Activated CD4-positive, alpha-beta T cell treated with anti-CD3 and anti-CD28 coated beads, Interleukin-2, amount 10 ng/mL, durations not matched to agents 7 days and 5 days (primary cell): Measurements from ENCODE around the gene MYH7. TPM values are rescaled to one million over a fixed set of nuclear protein-coding genes. Genes with fewer than 3 reads are reported as not detected.

Experiments used
- CTCF ChIA-PET: fragments of 350-600 bp; sonication (Branson Sonifier 250); formaldehyde crosslinking; loops from one replicate; lab custom pipeline; 2021; ENCODE audit warnings: antibody characterized with exemption; lab: Charles Lee
- POLR2A ChIA-PET: fragments of 350-600 bp; sonication (Branson Sonifier 250); formaldehyde crosslinking; loops from one replicate; lab custom pipeline; 2021; ENCODE audit warnings: antibody characterized with exemption; lab: Charles Lee
- DNase-seq: peaks from one replicate; pipeline ENCODE4 v3.0.0-alpha.2; 2020
- H3K27ac Mint-ChIP-seq: one replicate; pipeline ENCODE4 v1.8.0; 2021; ENCODE audit warnings: mild to moderate bottlenecking, moderate library complexity, mixed read lengths
- H3K27me3 Mint-ChIP-seq: one replicate; pipeline ENCODE4 v1.8.0; 2021; ENCODE audit warnings: mixed read lengths
- H3K36me3 Mint-ChIP-seq: one replicate; pipeline ENCODE4 v1.8.0; 2021; ENCODE audit warnings: low read depth, mixed read lengths
- H3K4me1 Mint-ChIP-seq: one replicate; pipeline ENCODE4 v1.8.0; 2021; ENCODE audit warnings: mixed read lengths
- H3K4me3 Mint-ChIP-seq: one replicate; pipeline ENCODE4 v1.8.0; 2021; ENCODE audit warnings: mild to moderate bottlenecking, moderate library complexity, mixed read lengths
- H3K9me3 Mint-ChIP-seq: one replicate; pipeline ENCODE4 v1.8.0; 2021; ENCODE audit warnings: mixed read lengths
- total RNA-seq, 2 experiments: library from RNA; stranded (reverse); gene quantifications; one replicate each; pipeline ENCODE4 v1.2.3, GENCODE V29; 2021

Gene MYH7
- under 1 TPM; 0.04 to 0.07 TPM for total RNA-seq

DNA sequence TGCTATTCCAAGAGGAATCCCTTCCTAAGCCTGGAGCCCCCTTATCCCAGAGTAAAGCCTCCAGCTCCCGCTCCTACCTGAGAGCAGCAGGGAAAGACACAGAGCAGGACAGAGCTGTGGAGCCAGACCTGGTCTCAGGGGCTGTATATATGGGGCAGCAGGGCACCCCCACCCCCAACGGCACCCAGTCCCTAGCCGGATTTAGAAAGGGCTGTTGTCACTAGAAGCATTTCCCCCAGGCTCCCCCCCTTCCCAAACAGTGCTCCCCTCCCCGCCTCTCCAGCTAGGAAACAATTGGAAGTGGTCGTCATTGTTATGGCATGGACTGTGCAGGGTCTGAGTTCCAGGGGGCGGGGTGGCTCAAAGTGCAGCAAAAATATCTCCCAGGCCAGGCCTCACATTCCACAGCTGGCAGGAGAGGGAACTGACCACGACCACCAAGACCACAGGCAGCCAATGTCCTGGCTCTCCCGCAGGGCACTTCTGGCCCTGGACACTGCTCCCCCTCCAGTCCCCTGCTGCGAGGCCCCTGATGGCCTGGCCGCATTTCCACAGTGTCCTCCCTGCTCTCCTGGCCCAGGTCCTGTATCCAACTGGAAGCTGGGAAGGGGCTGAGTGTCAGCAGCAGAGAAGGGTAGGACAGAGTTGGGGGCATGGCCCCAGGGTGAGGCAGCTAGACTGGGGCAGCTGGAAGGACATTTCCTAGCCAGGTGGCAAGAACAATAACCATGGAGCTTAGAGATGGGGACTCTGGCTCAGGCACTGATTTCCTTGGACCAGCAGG, at the start of gene MYH7:
Gene MYH7, minus strand, starts transcription at position 118 of the 784 bp plus-strand sequence. CDS start 1,928 bp downstream, outside the sequence.
- no peaks in the 10 kb centered on the region for H3K36me3 Mint-ChIP-seq
- no peaks in the 10 kb centered on the region for H3K9me3 Mint-ChIP-seq
- CTCF ChIA-PET: interaction anchor here (0.9 kb wide), 1 partner anchor 15 kb away, joined by 4 read pairs; no protein-coding TSS in a partner anchor
- no peak within 1 kb of the TSS for H3K27ac Mint-ChIP-seq
- H3K27me3 Mint-ChIP-seq: no peaks in the 10 kb centered on the region
- no peak for DNase-seq
- POLR2A ChIA-PET: no interaction called here
- H3K4me1 Mint-ChIP-seq: peaks cover 6% of the 10 kb centered on the region
- H3K4me3 Mint-ChIP-seq: no peak within 1 kb of the TSS

DNA sequence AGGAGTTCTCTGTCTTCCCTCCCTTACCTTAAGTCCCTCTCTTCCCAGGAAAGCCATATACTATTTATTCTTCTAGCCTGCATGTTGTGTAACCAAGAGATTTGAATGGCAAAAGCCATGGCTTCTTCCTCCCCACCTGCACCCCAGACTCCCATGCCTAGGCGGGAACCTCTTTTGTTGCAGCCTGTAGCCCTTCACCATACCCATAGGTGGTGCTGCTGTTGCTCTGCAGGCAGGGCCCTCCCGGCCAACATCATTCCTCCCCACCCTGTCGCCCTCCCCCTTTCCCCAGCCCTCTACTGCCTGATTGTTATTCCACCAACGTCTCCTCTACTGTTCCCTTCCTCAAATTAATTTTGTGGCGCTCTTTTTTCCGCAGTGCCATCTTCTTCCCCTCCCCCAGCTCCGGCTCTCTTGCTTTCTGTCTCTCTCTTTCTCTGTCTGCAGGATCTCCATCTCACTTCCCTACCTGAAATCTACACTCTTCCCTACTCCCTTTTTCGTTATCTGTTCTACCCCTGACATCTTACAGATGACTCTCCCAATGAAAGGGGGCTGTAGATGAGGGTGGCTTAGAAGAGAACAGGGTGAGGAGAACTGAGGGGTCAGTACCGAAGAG, 47.9 kb upstream of the MYH7 start:
- H3K27me3 Mint-ChIP-seq: no peaks in the 10 kb centered on the region
- no peak overlapping the region for H3K27ac Mint-ChIP-seq
- H3K4me1 Mint-ChIP-seq: peaks cover 1% of the 10 kb centered on the region
- DNase-seq: peak; percentile 20
- no peak overlapping the region for H3K4me3 Mint-ChIP-seq
- ChIA-PET CTCF (interaction anchor here (1.2 to 1.6 kb wide), 2 partner anchors 8 to 75 kb away, joined by 3 to 5 read pairs; no protein-coding TSS in a partner anchor), POLR2A (no interaction called here)
- H3K9me3 Mint-ChIP-seq: no peaks in the 10 kb centered on the region
- H3K36me3 Mint-ChIP-seq: peaks cover 7% of the 10 kb centered on the region

DNA sequence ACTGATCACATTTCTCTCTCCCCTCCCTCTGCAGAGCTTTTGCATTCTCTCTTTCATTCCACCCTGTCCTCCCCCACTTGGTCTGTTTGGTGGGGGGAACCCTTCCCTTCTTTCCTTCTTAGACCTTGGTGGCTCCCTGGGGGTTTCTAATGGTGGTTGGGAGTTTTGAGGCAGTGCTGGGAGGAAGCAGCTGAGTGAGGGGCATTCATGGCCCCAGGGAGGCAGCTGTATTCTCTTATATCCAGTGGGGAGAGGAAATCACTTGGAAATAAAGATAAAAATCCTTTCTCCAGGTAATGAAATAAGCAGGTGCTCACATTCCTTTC, 47.3 kb upstream of the MYH7 start:
- H3K9me3 Mint-ChIP-seq: no peaks in the 10 kb centered on the region
- H3K4me3 Mint-ChIP-seq: no peak overlapping the region
- no peak overlapping the region for H3K27ac Mint-ChIP-seq
- peaks cover 4% of the 10 kb centered on the region for H3K4me1 Mint-ChIP-seq
- CTCF ChIA-PET: interaction anchor here (1.1 kb wide), 1 partner anchor 147 kb away, joined by 4 read pairs; no protein-coding TSS in a partner anchor
- no peaks in the 10 kb centered on the region for H3K27me3 Mint-ChIP-seq
- DNase-seq: no peak
- POLR2A ChIA-PET: no interaction called here
- peaks cover 10% of the 10 kb centered on the region for H3K36me3 Mint-ChIP-seq

DNA sequence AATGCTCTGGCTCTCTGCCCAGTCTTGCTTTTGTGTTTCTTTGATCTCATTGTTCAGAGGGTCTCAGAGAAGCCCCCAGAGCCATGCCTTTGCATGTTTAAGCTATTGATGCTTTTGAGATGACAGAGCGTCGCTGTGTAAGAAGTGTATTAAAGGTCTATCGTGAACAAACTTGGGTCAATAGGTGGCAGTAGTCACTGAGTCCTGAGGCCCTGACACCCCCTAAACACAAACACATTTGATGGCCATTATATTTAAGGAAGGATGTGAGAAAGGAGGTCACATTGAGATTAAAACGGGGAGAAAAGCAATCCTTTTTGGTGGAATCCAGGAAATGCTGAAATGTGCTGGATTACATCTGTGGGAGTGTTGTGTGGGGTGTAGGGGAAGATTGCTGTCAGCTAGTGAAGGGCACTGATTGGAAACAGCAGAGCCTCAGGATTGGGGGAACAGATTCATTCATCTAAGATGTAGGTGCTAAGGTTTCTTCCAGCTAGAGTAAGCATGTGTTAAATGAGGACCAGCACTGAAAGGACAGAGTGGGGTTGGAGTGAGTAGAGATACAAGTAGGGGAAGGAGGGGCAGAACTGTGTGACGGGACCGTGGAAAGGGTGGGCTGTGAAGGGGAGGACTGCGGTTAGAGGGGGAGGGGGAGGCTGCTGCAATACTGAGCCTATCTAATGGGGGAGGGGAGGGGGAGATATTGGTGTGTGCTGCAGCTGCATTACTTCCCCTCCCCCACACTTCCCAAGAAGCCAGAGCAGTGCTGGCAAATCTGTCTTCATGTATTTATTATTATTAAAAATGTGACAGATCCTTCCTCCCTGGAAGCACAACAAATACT, 46.7 kb upstream of the MYH7 start:
- no peak for DNase-seq
- Mint-ChIP-seq H3K27me3 (no peaks in the 10 kb centered on the region), H3K27ac (no peak overlapping the region), H3K4me3 (no peak overlapping the region), H3K36me3 (peaks cover 16% of the 10 kb centered on the region), H3K9me3 (no peaks in the 10 kb centered on the region), H3K4me1 (peaks cover 5% of the 10 kb centered on the region)
- ChIA-PET CTCF (interaction anchor here (1.1 kb wide), 1 partner anchor 148 kb away, joined by 4 read pairs; no protein-coding TSS in a partner anchor), POLR2A (no interaction called here)

DNA sequence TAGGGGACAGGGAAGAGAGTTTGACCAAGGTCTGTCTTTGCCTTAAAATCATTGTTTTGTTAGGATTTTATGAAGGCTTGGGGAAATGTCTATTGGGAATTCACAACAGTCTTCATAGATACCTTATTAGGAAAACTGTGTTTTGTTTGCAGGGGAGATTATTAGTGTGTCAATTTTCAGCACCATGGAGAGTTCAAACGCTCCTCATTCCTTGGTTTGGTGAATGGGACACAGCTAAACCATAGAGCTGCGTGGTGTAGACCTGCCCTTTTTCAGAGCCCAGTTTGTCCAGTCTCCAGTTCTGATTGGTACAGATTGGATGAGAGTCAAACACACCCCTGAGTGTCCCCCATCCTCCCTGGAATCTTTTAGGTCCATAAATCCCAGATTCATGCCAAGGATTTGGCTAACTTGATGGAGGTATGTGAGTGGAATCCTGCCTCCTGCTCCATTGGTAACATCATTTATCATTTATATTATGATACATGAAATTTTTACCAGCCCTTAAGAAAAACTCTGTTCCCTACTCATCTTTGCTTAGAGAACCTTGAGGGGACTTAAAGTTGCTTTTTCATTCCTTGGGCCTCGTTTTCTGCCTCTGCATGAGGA, 46.0 kb upstream of the MYH7 start:
- Mint-ChIP-seq H3K4me1 (peaks cover 5% of the 10 kb centered on the region), H3K9me3 (no peaks in the 10 kb centered on the region), H3K27me3 (no peaks in the 10 kb centered on the region), H3K36me3 (peaks cover 20% of the 10 kb centered on the region), H3K27ac (no peak overlapping the region), H3K4me3 (no peak overlapping the region)
- no peak for DNase-seq
- POLR2A ChIA-PET: no interaction called here
- CTCF ChIA-PET: interaction anchor here (0.9 to 7.5 kb wide), 2 partner anchors 11 to 79 kb away, joined by 3 to 96 read pairs; partner anchors contain the start of gene NGDN

- peaks cover 33% of the 10 kb centered on the region for H3K36me3 Mint-ChIP-seq
- POLR2A ChIA-PET: interaction anchor here (0.6 to 0.7 kb wide), 2 partner anchors 71 to 81 kb away, joined by 3 to 4 read pairs; no protein-coding TSS in a partner anchor
- peaks cover 5% of the 10 kb centered on the region for H3K4me1 Mint-ChIP-seq
- H3K27ac Mint-ChIP-seq: no peak overlapping the region
- no peak overlapping the region for H3K4me3 Mint-ChIP-seq
- CTCF ChIA-PET: interaction anchor here (0.6 to 7.5 kb wide), 16 partner anchors 9 to 286 kb away, joined by 3 to 96 read pairs (median 3); partner anchors contain the start of genes AP1G2 and NGDN
- DNase-seq: peak; percentile 79
- H3K9me3 Mint-ChIP-seq: no peaks in the 10 kb centered on the region
- no peaks in the 10 kb centered on the region for H3K27me3 Mint-ChIP-seq
These were observed 42.8 kb upstream of the MYH7 start for GRCh38 chr14:23478109-23478759.

- ChIA-PET POLR2A (no interaction called here), CTCF (no interaction called here)
- H3K4me3 Mint-ChIP-seq: no peak overlapping the region
- no peaks in the 10 kb centered on the region for H3K27me3 Mint-ChIP-seq
- DNase-seq: no peak
- no peaks in the 10 kb centered on the region for H3K9me3 Mint-ChIP-seq
- H3K27ac Mint-ChIP-seq: peak overlapping the region; percentile 58
- peaks cover 12% of the 10 kb centered on the region for H3K4me1 Mint-ChIP-seq
- H3K36me3 Mint-ChIP-seq: peaks cover 22% of the 10 kb centered on the region
These were observed 35.5 kb upstream of the MYH7 start for GRCh38 chr14:23470947-23471346.

- no peak overlapping the region for H3K4me3 Mint-ChIP-seq
- DNase-seq: no peak
- no peak overlapping the region for H3K27ac Mint-ChIP-seq
- POLR2A ChIA-PET: no interaction called here
- CTCF ChIA-PET: interaction anchor here (1.2 to 1.3 kb wide), 2 partner anchors 9 to 11 kb away, joined by 3 to 4 read pairs; no protein-coding TSS in a partner anchor
- H3K9me3 Mint-ChIP-seq: no peaks in the 10 kb centered on the region
- peaks cover 17% of the 10 kb centered on the region for H3K36me3 Mint-ChIP-seq
- H3K4me1 Mint-ChIP-seq: peaks cover 12% of the 10 kb centered on the region
- H3K27me3 Mint-ChIP-seq: no peaks in the 10 kb centered on the region
These were observed 34.5 kb upstream of the MYH7 start for GRCh38 chr14:23469906-23470403.

- H3K36me3 Mint-ChIP-seq: peaks cover 11% of the 10 kb centered on the region
- CTCF ChIA-PET: interaction anchor here (1.0 to 1.3 kb wide), 4 partner anchors 9 to 90 kb away, joined by 3 to 5 read pairs (median 4); no protein-coding TSS in a partner anchor
- H3K4me3 Mint-ChIP-seq: no peak within 1 kb of the TSS
- H3K27ac Mint-ChIP-seq: no peak within 1 kb of the TSS
- peaks cover 12% of the 10 kb centered on the region for H3K4me1 Mint-ChIP-seq
- peak; percentile 96 for DNase-seq
- POLR2A ChIA-PET: no interaction called here
- no peaks in the 10 kb centered on the region for H3K27me3 Mint-ChIP-seq
- H3K9me3 Mint-ChIP-seq: no peaks in the 10 kb centered on the region
These were observed 33.9 kb upstream of the MYH7 start, which contains the start of gene NGDN for GRCh38 chr14:23469127-23469905. Gene NGDN, plus strand, starts transcription at chr14:23469703. Its CDS starts 13 bp downstream, at chr14:23469716.

GRCh38 chr14:23468704-23469126, 33.3 kb upstream of the MYH7 start:
- DNase-seq: no peak
- POLR2A ChIA-PET: interaction anchor here (1.0 kb wide), 1 partner anchor 148 kb away, joined by 3 read pairs; the partner anchor contains the start of gene PABPN1
- peaks cover 12% of the 10 kb centered on the region for H3K4me1 Mint-ChIP-seq
- no peak overlapping the region for H3K27ac Mint-ChIP-seq
- H3K27me3 Mint-ChIP-seq: no peaks in the 10 kb centered on the region
- no peaks in the 10 kb centered on the region for H3K9me3 Mint-ChIP-seq
- H3K36me3 Mint-ChIP-seq: peaks cover 11% of the 10 kb centered on the region
- CTCF ChIA-PET: interaction anchor here (0.8 to 1.3 kb wide), 4 partner anchors 10 to 91 kb away, joined by 3 to 5 read pairs (median 4); no protein-coding TSS in a partner anchor
- H3K4me3 Mint-ChIP-seq: no peak overlapping the region

GRCh38 chr14:23465261-23465660, 29.8 kb upstream of the MYH7 start:
- Mint-ChIP-seq H3K27me3 (peaks cover 6% of the 10 kb centered on the region), H3K4me3 (no peak overlapping the region), H3K27ac (no peak overlapping the region), H3K36me3 (no peaks in the 10 kb centered on the region), H3K4me1 (peaks cover 1% of the 10 kb centered on the region), H3K9me3 (no peaks in the 10 kb centered on the region)
- CTCF ChIA-PET: interaction anchor here (0.7 to 1.1 kb wide), 2 partner anchors 56 to 87 kb away, joined by 3 read pairs; no protein-coding TSS in a partner anchor
- no peak for DNase-seq
- POLR2A ChIA-PET: no interaction called here
